Left lung (tissue), 10 donors: ENCODE measurements around the gene WASHC4. TPM values are rescaled to one million over a fixed set of nuclear protein-coding genes. Genes with fewer than 3 reads are reported as not detected.

Source experiments
- ATAC-seq: fragments of 200-7000 bp; cut with Tn5 transposase; one replicate; pipeline ENCODE4 v1.9.1; 2020; ENCODE audit warnings: moderate library complexity
- DNase-seq, 4 donors: peaks; one replicate each; pipeline ENCODE4 v3.0.0-alpha.2; 2013 to 2020
- H3K27ac ChIP-seq, 2 donors: fragments of 200-600 bp; sonication (generic) in 1 of 2; one replicate each; pipeline versions ENCODE4 v1.5.0 to v1.8.0; 2020 to 2021
- H3K27me3 ChIP-seq, 2 donors: fragments of 200-600 bp; sonication (generic) in 1 of 2; one replicate each; pipeline versions ENCODE4 v1.5.0 to v1.8.0; 2020 to 2021
- H3K36me3 ChIP-seq, 2 donors: fragments of 200-600 bp; sonication (generic) in 1 of 2; one replicate each; pipeline versions ENCODE4 v1.5.0 to v1.8.0; 2020 to 2021
- H3K4me1 ChIP-seq, 2 donors: fragments of 200-600 bp; one replicate each; pipeline ENCODE4 v1.8.0; 2021
- H3K4me3 ChIP-seq, 2 donors: fragments of 200-600 bp; sonication (generic) in 1 of 2; one replicate each; pipeline versions ENCODE4 v1.5.0 to v1.8.0; 2020 to 2021; ENCODE audit warnings: mild to moderate bottlenecking in 1 of 2
- H3K9me3 ChIP-seq, 2 donors: fragments of 200-600 bp; sonication (generic) in 1 of 2; one replicate each; pipeline versions ENCODE4 v1.5.0 to v1.8.0; 2020 to 2021
- CTCF ChIP-seq, 2 donors: fragments of 200-600 bp; sonication (generic) in 1 of 2; IDR thresholded peaks; one replicate each; pipeline versions ENCODE4 v1.5.0 to v1.8.0; 2021; ENCODE audit warnings: antibody characterized with exemption in 2 of 2
- intact Hi-C, 2 donors: fragments of 100-400 bp; cut with DNase I; formaldehyde crosslinking; loops; one replicate each; pipeline versions ENCODE4 v1.11.2 to v1.14.2; 2022
- polyA plus RNA-seq, 6 donors: library from polyadenylated mRNA; unstranded; fragments of 120-200 nt; gene quantifications; one replicate each; pipeline ENCODE4 v1.2.1, GENCODE V29; 2013; ENCODE audit not compliant: insufficient read length in 6 of 6
- total RNA-seq, 2 donors: library from RNA; stranded (reverse); fragmentation: NEBNext Ultra II Directional; extraction: Animal tissue kit (Norgen Biotek cat#: 25700); gene quantifications; one replicate each; pipeline ENCODE4 v1.2.1, GENCODE V29; 2021
- donor health status: DM: no; HTN: yes; CAD: no.
- donor health status: DM: no; HTN: no; CAD: no.

Gene WASHC4
- total and polyA plus RNA-seq, 8 donors = 52.1 to 96.9 (median 73.6) TPM

GRCh38 chr12:105067511-105068031 lies 40.0 kb upstream of the WASHC4 start:
- no peak overlapping the region for H3K4me3 ChIP-seq
- H3K36me3 ChIP-seq = peaks cover 0 to 9% of the 10 kb centered on the region in 2 donors
- no peak for TF ChIP-seq CTCF (IDR thresholded peaks at IDR 0.05)
- H3K4me1 ChIP-seq = no peaks in the 10 kb centered on the region
- DNase-seq = no peak
- no peaks in the 10 kb centered on the region for H3K27me3 ChIP-seq
- no peak for ATAC-seq
- no peaks in the 10 kb centered on the region for H3K9me3 ChIP-seq
- no peak overlapping the region for H3K27ac ChIP-seq
- intact Hi-C loops = no loop called here

GRCh38 chr12:105069936-105070702 lies 37.4 kb upstream of the WASHC4 start:
- intact Hi-C loops = no loop called here
- no peak for ATAC-seq

GRCh38 chr12:105071981-105072380 lies 35.5 kb upstream of the WASHC4 start:
- H3K9me3 ChIP-seq = no peaks in the 10 kb centered on the region
- no peaks in the 10 kb centered on the region for H3K36me3 ChIP-seq
- ATAC-seq (no peak), DNase-seq (no peak)
- H3K27ac ChIP-seq = no peak overlapping the region
- no peak for TF ChIP-seq CTCF (IDR thresholded peaks at IDR 0.05)
- H3K4me3 ChIP-seq = no peak overlapping the region
- no peaks in the 10 kb centered on the region for H3K27me3 ChIP-seq
- intact Hi-C loops = no loop called here
- H3K4me1 ChIP-seq = no peaks in the 10 kb centered on the region

More at GRCh38 chr12:105069936-105070702, 37.4 kb upstream of the WASHC4 start:
- Histone ChIP-seq H3K27ac (no peak overlapping the region), H3K9me3 (no peaks in the 10 kb centered on the region), H3K4me1 (no peaks in the 10 kb centered on the region), H3K4me3 (no peak overlapping the region), H3K27me3 (no peaks in the 10 kb centered on the region), H3K36me3 (peaks cover 0 to 6% of the 10 kb centered on the region in 2 donors)
- TF ChIP-seq CTCF (IDR thresholded peaks at IDR 0.05) = no peak
- DNase-seq = no peak

GRCh38 chr12:105072888-105073488 lies 34.5 kb upstream of the WASHC4 start:
- no peak for TF ChIP-seq CTCF (IDR thresholded peaks at IDR 0.05)
- intact Hi-C loops = no loop called here
- no peaks in the 10 kb centered on the region for H3K4me1 ChIP-seq
- H3K9me3 ChIP-seq = no peaks in the 10 kb centered on the region
- ATAC-seq (no peak), DNase-seq (no peak)
- H3K36me3 ChIP-seq = no peaks in the 10 kb centered on the region
- H3K27ac ChIP-seq = no peak overlapping the region
- no peaks in the 10 kb centered on the region for H3K27me3 ChIP-seq
- no peak overlapping the region for H3K4me3 ChIP-seq

GRCh38 chr12:105076098-105076497 lies 31.4 kb upstream of the WASHC4 start:
- Histone ChIP-seq H3K4me1 (no peaks in the 10 kb centered on the region), H3K36me3 (no peaks in the 10 kb centered on the region), H3K27ac (no peak overlapping the region), H3K27me3 (no peaks in the 10 kb centered on the region), H3K9me3 (no peaks in the 10 kb centered on the region), H3K4me3 (no peak overlapping the region)
- ATAC-seq (peak; percentile 71), DNase-seq (peak in 1 of 4 donors; percentile 22)
- intact Hi-C loops = no loop called here
- TF ChIP-seq CTCF (IDR thresholded peaks at IDR 0.05) = no peak
